ENCODE results near the gene BORCS5.

GRCh38 chr12:12428961-12429657 lies 72.2 kb downstream of the BORCS5 start:
- no peak for TF ChIP-seq SUZ12 (IDR thresholded peaks at IDR 0.05; ENCODE audit: extremely low read depth, insufficient read depth, insufficient read length)
- no peak for TF ChIP-seq YY1 (IDR thresholded peaks at IDR 0.05; ENCODE audit: insufficient read depth, insufficient read length)
- TF ChIP-seq ZNF274 (IDR thresholded peaks at IDR 0.05; ENCODE audit: low read depth, low read length), result no peak

All from NT2/D1 (cell line).